Retinal pigment epithelial cell (primary cell): ENCODE results near the gene FZR1.

ENCODE experiments used
- DNase-seq: peaks from one replicate; pipeline ENCODE4 v3.0.0-alpha.2; 2010; ENCODE audit warnings: low read depth
- H3K4me3 ChIP-seq: 2 replicates; pipeline ENCODE4 v1.5.1; 2011; ENCODE audit warnings: mild to moderate bottlenecking, low read length, control low read depth, moderate library complexity
- TF ChIP-seq, protein P1 (sequence below): conservative IDR thresholded peaks from 2 replicates; pipeline ENCODE4 v1.5.1; 2011; ENCODE audit warnings: low read depth, low read length, control low read depth, inconsistent platforms

FZR1 gene

DNA sequence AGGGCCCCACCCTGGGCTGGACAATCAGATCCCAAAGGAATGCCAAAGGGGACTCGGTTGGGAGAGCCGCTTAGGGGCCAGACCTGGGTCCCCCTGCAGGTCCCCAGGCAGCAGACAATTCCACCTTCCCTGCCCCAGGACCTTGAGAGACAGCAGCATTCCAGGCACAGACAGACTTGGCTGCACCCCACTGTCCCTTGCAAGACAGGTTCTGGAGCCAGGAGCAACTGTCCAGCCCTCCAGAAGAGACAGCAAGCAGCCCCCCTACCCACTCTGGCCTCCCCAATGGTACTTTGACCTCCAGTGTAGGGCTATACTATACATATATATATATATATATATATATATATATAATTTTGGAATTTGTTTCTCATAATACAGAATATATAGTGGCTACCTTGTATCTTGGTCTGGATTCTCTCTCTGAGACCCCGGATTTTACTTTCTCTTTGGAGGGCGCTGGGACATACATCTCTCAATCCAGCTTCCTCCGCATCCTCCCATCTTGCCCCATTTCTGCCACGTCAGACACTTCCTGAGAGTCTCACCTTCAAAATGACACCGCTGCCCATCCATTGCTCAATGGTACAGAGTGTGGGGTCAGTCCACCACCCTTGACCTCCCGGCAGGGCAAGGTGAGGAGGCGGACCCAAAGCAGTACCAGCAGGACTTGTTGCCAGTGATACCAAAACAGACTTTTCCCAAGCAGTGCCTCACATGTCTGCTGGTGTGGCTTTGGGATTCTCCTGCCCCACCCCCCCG is 38.5 kb upstream of the FZR1 start:
- no peak for DNase-seq
- no peak overlapping the region for H3K4me3 ChIP-seq
- TF ChIP-seq, protein P1, sequence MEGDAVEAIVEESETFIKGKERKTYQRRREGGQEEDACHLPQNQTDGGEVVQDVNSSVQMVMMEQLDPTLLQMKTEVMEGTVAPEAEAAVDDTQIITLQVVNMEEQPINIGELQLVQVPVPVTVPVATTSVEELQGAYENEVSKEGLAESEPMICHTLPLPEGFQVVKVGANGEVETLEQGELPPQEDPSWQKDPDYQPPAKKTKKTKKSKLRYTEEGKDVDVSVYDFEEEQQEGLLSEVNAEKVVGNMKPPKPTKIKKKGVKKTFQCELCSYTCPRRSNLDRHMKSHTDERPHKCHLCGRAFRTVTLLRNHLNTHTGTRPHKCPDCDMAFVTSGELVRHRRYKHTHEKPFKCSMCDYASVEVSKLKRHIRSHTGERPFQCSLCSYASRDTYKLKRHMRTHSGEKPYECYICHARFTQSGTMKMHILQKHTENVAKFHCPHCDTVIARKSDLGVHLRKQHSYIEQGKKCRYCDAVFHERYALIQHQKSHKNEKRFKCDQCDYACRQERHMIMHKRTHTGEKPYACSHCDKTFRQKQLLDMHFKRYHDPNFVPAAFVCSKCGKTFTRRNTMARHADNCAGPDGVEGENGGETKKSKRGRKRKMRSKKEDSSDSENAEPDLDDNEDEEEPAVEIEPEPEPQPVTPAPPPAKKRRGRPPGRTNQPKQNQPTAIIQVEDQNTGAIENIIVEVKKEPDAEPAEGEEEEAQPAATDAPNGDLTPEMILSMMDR, result no peak

DNA sequence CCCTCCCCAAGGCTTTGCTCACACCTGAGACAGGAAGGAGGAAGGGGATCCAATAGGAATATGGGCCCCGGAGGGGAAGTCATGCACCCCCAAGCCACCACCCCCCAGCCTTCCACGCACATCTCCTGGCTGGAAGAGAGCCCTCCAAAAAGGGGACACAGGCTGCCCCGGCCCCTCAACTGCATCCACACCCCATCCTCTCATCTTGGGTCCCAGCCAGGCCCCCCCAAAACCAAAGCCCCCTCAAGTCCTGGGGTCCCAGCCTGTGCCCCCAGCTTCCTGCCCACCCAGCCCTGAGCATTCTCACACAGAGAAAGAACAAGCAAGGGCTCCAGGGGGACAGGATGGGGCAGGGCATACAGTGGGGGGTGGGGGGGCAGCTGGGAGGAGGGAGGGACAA is 37.9 kb upstream of the FZR1 start:
- DNase-seq, result no peak
- H3K4me3 ChIP-seq, result no peak overlapping the region
- TF ChIP-seq, protein P1, result no peak

DNA sequence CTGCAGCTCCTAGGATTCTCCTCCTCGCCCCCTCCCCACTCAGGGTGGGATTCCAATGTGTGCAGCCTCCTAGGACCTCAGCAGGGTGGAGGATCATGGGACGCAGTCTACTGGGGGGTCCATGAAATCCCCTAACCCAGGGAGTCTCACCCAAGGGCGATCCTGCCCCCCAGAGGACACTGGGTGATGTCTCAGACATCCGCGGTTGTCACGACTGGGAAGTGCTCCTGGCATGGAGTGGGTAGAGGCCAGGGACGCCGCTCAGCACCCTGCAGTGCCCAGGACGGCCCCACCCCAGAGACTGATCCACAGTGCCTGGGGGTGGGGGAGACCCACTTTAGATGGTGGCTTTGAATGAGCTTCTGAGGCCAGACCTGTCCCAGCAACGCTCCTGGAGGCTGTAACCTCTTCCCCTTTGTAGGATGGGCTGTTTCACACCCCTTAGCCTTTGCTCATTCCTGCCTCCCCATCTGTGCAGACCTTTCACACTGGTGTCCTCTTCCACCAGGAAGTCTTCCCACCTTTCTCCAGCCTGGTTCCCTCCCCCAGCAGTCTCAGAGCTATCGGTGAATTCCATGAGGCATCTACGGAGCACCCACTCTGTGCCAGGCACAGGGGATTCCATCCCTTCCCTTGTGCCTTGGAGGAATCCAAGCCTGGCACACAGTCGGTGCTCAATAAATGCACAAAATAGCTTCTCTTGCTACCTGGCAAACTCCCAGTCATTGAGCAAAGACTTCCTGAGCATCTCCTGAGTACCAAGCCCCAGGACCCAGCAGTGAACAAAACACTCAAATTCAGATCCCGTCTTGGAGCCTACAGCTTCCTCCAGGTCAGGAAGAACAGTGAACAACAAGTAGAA is 36.2 kb upstream of the FZR1 start:
- no peak overlapping the region for H3K4me3 ChIP-seq
- TF ChIP-seq, protein P1, result peak; percentile 37
- no peak for DNase-seq

DNA sequence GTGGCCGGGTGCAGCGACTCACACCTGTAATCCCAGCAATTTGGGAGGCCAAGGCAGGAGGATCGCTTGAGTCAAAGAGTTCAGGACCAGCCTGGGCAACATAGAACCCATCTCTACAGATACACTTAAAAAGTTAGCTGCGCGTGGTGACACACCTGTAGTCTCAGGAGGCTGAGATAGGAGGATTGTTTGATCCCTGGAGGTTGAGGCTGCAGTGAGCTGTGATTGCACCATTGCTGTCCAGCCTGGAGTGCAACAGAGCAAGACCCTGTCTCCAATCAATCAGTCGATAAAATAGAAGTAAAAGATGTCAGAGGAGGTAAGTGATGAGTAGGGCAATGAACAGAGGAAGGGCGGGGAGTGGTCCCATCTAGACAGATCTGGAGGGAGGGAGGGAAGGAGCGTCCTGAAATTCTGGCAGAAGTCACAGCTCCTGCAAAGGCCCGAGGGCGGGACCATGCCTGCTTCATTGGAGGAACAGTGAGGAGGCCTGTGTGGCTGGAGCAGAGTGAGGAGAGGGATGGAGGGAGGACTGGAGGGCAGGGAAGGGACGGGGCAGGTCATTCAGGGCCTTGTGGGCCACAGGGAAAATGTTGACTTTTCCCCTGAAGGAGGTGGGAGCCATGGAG is 35.5 kb upstream of the FZR1 start:
- TF ChIP-seq, protein P1, result no peak
- DNase-seq, result no peak
- no peak overlapping the region for H3K4me3 ChIP-seq

DNA sequence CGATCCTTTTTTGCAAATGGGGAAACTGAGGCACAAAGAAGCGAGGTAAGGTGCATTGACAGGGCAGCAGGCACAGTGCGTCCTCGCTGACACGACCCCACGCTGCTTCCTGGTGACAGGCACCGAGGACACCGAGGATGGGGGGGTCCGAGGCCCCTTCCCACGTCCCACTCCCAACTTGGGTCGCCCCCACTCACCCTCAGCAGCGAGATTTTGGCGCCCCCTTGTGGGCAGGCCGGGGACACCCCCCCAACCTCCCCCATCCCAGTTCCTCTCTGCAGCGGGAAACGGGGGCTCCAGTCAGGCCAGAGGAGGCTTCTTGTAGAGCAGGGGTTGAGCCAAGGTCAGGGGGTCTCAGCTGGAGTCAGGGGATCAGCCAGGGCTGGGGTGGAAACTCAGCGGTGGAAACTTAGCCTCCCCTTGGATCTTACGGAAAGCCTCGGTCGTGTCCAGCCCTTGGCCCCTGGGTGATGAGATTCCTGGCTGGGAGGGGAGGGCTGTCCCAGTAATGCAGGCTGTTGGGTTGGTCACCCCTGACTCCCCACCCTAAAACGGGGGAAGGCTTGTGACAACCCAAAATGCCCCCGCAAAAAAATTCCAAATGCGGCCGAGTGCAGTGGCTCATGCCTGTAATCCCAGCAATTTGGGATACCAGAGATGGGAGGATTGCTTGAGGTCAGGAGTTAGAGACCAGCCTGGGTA is 34.0 kb upstream of the FZR1 start:
- TF ChIP-seq, protein P1, result peak; percentile 79
- no peak for DNase-seq
- no peak overlapping the region for H3K4me3 ChIP-seq

DNA sequence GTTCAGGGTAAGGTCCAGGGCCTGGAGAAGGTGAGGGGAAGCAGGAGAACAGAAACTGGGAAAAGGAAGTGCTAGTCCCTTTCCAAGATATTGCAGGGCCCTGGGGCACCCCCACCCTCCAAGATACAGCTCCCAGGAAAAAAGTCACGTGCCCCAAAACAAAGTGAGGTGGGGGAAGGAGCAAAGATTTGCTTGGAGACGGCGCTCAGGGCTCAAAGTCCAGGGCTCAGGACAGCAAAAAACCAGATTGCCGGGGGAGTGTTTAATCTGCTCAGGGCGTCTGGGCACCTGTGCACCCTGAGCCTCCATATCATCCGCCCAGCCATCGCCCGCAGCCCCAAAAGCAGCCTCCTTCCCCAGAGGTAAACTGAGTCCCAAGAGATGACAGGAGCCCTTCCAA is 32.1 kb upstream of the FZR1 start:
- TF ChIP-seq, protein P1, result no peak
- DNase-seq, result no peak
- H3K4me3 ChIP-seq, result no peak overlapping the region
